Natural killer cell (primary cell): ENCODE data around the gene IL2RG. TPM values are rescaled to one million over a fixed set of nuclear protein-coding genes. Genes with fewer than 3 reads are reported as not detected.

Experiments used
- ATAC-seq, 3 donors: fragments of 150-1000 bp in 2 of 3; fragments of 200-7000 bp in 1 of 3; cut with Tn5 transposase; 1 replicate in 1 of 3; 2 replicates in 2 of 3; pipeline ENCODE4 v1.10.0; 2021; ENCODE audit warnings: mild to moderate bottlenecking in 2 of 3, moderate library complexity in 2 of 3
- DNase-seq, 2 donors: peaks; one replicate each; pipeline versions ENCODE4 v3.0.0 to v3.0.0-alpha.2; 2013 to 2021; ENCODE audit warnings: mixed read lengths in 1 of 2
- H3K27ac ChIP-seq: one replicate; pipeline ENCODE4 v1.5.1; 2013; ENCODE audit warnings: mild to moderate bottlenecking, low read length
- H3K27me3 ChIP-seq: one replicate; pipeline ENCODE4 v1.6.1; 2013; ENCODE audit warnings: low read length; ENCODE audit not compliant: control insufficient read depth, insufficient read depth
- H3K36me3 ChIP-seq: one replicate; pipeline ENCODE4 v1.6.1; 2013; ENCODE audit warnings: low read length; ENCODE audit not compliant: control insufficient read depth, insufficient read depth
- H3K4me1 ChIP-seq: one replicate; pipeline ENCODE4 v1.6.1; 2013; ENCODE audit warnings: low read length; ENCODE audit not compliant: control insufficient read depth, insufficient read depth
- H3K4me3 ChIP-seq: one replicate; pipeline ENCODE4 v1.5.1; 2013; ENCODE audit warnings: low read length
- H3K9me3 ChIP-seq: one replicate; pipeline ENCODE4 v1.6.1; 2013; ENCODE audit warnings: low read length; ENCODE audit not compliant: control insufficient read depth, insufficient read depth
- H3K27ac Mint-ChIP-seq, 2 donors: one replicate each; pipeline ENCODE4 v1.8.0; 2022; ENCODE audit warnings: mild to moderate bottlenecking in 2 of 2, mixed read lengths in 2 of 2, moderate library complexity in 1 of 2
- H3K27me3 Mint-ChIP-seq, 2 donors: one replicate each; pipeline ENCODE4 v1.8.0; 2022; ENCODE audit warnings: low read depth in 2 of 2, mixed read lengths in 2 of 2
- H3K36me3 Mint-ChIP-seq: one replicate; pipeline ENCODE4 v1.8.0; 2022; ENCODE audit warnings: mixed read lengths
- H3K4me1 Mint-ChIP-seq, 2 donors: one replicate each; pipeline ENCODE4 v1.8.0; 2022; ENCODE audit warnings: mixed read lengths in 2 of 2
- H3K4me3 Mint-ChIP-seq: one replicate; pipeline ENCODE4 v1.8.0; 2022; ENCODE audit warnings: mild to moderate bottlenecking, moderate library complexity, mixed read lengths
- H3K9me3 Mint-ChIP-seq, 2 donors: one replicate each; pipeline ENCODE4 v1.8.0; 2022; ENCODE audit warnings: mixed read lengths in 2 of 2
- CTCF ChIP-seq: fragments of 200-600 bp; IDR thresholded peaks from one replicate; pipeline ENCODE4 v1.8.0; 2022; ENCODE audit warnings: antibody characterized with exemption
- WGBS: methylation state at CpG from one replicate; pipeline ENCODE4 v1.1.7; 2013; ENCODE audit warnings: missing lambda C conversion rate; ENCODE audit not compliant: insufficient coverage; 5-methylcytosine and 5-hydroxymethylcytosine counted together
- intact Hi-C: fragments of 100-400 bp; cut with micrococcal nuclease; formaldehyde crosslinking; loops from one replicate; pipeline ENCODE4 v1.14.2; 2022
- total RNA-seq, 4 donors: library from RNA; stranded (reverse); fragments of 120-200 nt in 1 of 4; gene quantifications; one replicate each; pipeline versions ENCODE4 v1.2.3 to v1.2.4, GENCODE V29; 2013 to 2022

Gene IL2RG
- total RNA-seq, 3 donors from 2014 or later (not counting 1 experiment from before 2014, with no cell fraction given), result 506 to 577 (median 550) TPM

DNA sequence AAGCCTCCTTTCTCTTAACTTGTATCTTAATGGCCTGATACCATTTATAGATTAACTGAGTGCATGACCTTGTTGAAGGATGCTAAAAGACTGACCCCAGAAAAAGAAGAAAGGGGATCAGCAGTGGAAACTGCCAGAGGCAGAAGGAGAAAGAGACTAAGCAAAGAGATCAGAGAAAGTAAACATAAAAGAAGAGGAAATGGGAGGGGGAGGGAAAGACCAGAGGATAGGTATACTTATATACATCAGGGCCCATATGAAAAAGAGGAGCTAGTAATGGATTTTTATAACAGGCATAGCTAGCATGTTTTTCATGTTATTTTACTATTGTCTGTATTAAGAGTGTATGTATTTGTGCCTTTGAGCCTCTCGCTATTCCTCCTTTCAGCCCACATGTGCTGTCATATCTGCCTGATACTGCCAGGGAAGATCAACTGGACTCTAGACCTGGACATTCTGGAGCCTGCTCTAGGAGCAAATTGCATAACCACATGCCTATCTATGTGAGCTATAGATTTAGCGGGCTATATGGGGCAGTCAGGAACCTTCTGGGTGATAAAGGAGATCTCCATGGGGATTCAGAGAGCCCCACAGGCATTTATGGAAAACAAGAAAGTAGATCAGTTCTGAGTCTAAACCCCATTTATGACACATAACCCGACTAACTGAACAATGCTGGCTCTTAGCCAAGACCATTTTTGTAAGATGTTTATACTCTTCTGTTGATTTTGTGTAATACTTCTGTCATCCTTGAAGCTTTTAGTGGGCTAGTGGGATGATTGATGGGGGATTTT is 29.9 kb downstream of the IL2RG start:
- Mint-ChIP-seq H3K27me3 (no peaks in the 10 kb centered on the region), H3K4me1 (no peaks in the 10 kb centered on the region), H3K9me3 (no peaks in the 10 kb centered on the region), H3K36me3 (no peaks in the 10 kb centered on the region), H3K27ac (no peak overlapping the region), H3K4me3 (no peak overlapping the region)
- intact Hi-C loops, result no loop called here
- Histone ChIP-seq H3K4me3 (no peak overlapping the region), H3K27me3 (no peaks in the 10 kb centered on the region), H3K27ac (no peak overlapping the region), H3K36me3 (no peaks in the 10 kb centered on the region), H3K4me1 (no peaks in the 10 kb centered on the region), H3K9me3 (no peaks in the 10 kb centered on the region)
- WGBS, result 60% methylated on average over 1 of the region's 3 CpGs
- no peak for TF ChIP-seq CTCF
- ATAC-seq (no peak), DNase-seq (no peak)

GRCh38 chrX:71070531-71070930 is 40.8 kb downstream of the IL2RG start:
- Mint-ChIP-seq H3K27me3 (peaks cover 3 to 7% of the 10 kb centered on the region in 2 donors), H3K4me3 (no peak overlapping the region), H3K4me1 (peaks cover 11 to 13% of the 10 kb centered on the region in 2 donors), H3K9me3 (no peaks in the 10 kb centered on the region), H3K27ac (no peak overlapping the region), H3K36me3 (no peaks in the 10 kb centered on the region)
- WGBS, result 98% methylated on average over 4 of the region's 5 CpGs
- H3K27me3 ChIP-seq, result no peaks in the 10 kb centered on the region
- H3K4me1 ChIP-seq, result peaks cover 9% of the 10 kb centered on the region
- no peak overlapping the region for H3K27ac ChIP-seq
- ATAC-seq (no peak), DNase-seq (no peak)
- intact Hi-C loops, result no loop called here
- H3K36me3 ChIP-seq, result no peaks in the 10 kb centered on the region
- no peak for TF ChIP-seq CTCF
- no peak overlapping the region for H3K4me3 ChIP-seq
- H3K9me3 ChIP-seq, result no peaks in the 10 kb centered on the region

- ATAC-seq, result peak; percentile 92 to 99 (median 93)
- H3K9me3 Mint-ChIP-seq, result no peaks in the 10 kb centered on the region
- WGBS, result under 1% methylated on average over 67 of the region's 73 CpGs
- DNase-seq, result peak; percentile 81 to 93
- Histone ChIP-seq H3K27ac (peak within 1 kb of the TSS; percentile 95), H3K36me3 (no peaks in the 10 kb centered on the region), H3K4me3 (peak within 1 kb of the TSS; percentile 85), H3K27me3 (no peaks in the 10 kb centered on the region), H3K4me1 (peaks cover 9% of the 10 kb centered on the region), H3K9me3 (no peaks in the 10 kb centered on the region)
- TF ChIP-seq CTCF, result no peak
- no peaks in the 10 kb centered on the region for H3K27me3 Mint-ChIP-seq
- H3K4me1 Mint-ChIP-seq, result peaks cover 11 to 21% of the 10 kb centered on the region in 2 donors
- H3K27ac Mint-ChIP-seq, result peak within 1 kb of the TSS; percentile 88 to 97
- peak within 1 kb of the TSS; percentile 96 for H3K4me3 Mint-ChIP-seq
- H3K36me3 Mint-ChIP-seq, result no peaks in the 10 kb centered on the region
- intact Hi-C loops, result loop anchor here (1.0 to 5.0 kb wide), 2 partner anchors 28 to 44 kb away; partner anchors contain the start of gene IL2RG
These were observed 43.1 kb downstream of the IL2RG start, which contains the start of gene SNX12 for GRCh38 chrX:71068044-71068918. Gene SNX12, minus strand, starts transcription at chrX:71068334. Its CDS starts 28 bp downstream, at chrX:71068306.
